ENCODE results near the gene DLGAP1.
"Not testable (repeated sequence)": the region's sequence is repeated elsewhere in the genome, so short reads cannot be mapped to it uniquely, and the experiment has no call there.

The DLGAP1 gene

DNA sequence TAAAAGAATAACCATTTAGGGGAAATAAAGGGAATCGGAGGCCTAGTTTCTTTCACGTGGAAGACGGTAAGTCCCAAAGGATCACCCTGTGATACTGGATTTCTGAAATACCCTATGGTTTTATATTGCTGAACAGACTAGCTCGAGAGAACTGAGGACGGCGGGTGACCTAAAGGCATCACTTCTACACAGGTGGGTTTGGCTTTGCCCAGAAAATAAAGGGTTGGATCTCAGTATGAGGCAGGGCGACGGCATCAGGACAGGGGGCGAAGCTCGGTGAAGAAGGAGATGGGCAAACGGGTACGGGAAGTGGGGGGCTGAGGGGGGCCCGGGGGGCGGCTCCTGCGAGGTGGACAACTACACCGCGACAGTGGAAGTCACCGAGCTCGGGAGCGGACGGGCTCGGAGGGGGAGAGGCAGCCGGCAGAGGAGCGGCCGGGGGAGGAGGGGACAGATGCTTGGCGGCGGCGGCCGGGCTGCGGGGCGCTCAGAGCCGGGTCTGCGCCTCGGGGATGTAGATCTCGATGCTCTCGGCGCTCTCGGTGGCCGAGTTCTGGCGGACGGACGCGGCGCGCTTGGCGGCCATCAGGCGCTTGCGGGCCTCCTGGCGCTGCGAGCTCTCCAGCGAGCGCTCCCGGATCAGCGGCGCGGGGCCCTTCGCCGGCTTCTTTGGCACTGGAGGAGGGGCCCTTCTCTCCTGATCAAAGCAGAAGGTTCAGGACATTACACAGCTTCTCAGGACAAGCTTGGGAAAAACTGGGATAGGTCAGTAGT lies 956.2 kb downstream of the DLGAP1 start:
- no peak for DNase-seq (ENCODE audit: low read depth)

DNA sequence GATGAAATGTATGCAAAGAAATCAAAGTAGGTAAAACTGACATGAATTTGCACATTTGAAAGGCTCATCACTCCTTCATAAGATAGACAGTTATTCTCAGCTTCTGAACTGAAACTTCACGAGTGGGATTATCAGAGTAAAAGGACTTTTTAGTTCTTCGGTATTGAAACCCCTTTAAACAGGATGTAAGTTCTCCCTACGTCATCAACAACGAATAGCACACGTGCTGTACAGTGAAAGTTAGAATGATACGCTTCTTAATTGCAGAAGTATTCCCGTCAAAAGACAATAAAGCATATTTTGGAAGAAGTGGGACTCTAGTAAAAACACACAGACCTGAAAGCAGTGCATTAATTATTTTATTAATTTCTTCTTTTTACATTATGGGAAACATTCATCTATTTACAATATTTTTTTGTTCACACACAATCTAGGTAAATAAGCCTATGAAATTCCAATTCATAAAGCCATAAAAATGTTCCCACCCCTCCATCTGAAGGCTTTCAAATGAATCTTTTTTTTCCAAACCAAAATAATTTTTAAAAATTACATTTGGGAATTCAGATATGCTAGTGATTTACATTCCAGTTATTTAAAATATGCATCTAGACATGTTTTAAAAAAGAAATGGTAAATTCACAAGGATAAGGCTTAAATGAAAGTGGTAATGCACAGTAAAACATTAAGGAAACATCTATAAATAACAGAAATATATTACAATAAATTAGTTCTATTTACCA lies 959.2 kb downstream of the DLGAP1 start:
- no peak for DNase-seq (ENCODE audit: low read depth)

DNA sequence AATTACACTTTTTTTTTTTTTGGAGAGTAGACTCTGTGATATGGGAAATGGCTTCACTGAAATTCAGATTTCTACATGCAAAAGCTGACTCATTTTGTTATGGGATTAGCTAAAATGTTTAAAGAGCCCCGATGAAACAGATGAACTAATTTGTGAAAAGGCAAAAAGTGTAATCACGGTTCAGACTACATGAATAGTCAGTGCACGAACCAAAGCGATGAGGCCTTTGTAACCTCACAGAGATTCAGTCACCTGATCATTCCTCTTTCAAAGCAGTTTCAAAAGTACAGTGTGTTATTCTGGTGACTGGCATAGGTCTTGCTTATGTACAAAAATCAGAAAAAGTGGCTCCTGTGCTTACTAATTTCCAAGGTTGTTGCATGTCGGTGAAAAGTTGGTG lies 960.5 kb downstream of the DLGAP1 start:
- no peak for DNase-seq (ENCODE audit: low read depth)

DNA sequence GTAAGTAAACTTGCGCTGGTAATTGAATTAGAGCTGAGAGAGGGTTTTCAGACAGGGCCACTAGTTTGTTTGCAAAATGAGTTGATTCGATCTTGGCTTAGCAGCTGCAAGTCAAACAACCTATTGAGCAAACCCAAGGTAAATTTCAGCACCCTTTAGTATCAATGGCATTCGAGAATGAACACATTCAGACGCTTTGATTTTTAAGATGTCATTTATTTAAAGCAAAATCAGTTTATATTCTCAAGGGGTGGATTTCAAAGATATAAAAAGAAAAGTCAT lies 960.9 kb downstream of the DLGAP1 start:
- no peak for DNase-seq (ENCODE audit: low read depth)

DNA sequence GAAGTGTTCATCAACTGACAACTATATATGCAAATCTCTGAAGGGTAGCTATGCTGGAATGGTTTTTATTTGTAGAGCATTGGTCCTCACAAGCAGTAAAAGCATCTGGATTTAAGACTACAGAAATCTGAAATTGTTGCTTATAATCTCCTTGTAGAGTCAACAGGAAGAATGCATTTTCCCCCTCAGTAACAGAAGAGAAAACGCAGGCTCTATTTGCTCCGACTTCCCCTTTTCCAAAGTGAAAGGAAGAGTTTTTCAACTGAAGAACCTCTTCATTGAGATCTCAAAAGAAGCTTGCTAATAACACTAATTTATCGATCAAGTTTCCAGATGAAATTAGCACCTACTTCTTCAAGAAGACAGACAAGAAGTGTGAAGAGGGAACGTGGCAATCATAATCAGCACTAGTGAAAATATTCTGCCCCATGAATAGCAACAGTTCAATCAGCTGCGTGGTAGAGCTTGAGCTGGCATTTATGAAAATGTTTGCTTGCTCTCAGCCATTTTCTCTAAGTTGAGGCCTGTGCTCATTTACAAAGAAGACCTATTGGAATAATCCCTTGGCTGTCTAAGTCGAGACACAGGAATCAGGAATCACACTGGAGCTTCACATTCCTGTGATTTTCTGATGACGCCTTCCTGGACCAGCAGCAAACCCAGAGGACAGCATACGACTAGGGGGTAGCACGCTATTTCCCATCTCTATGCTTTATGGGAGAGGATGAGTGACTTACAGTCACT lies 961.4 kb downstream of the DLGAP1 start:
- DNase-seq (ENCODE audit: low read depth) = no peak

DNA sequence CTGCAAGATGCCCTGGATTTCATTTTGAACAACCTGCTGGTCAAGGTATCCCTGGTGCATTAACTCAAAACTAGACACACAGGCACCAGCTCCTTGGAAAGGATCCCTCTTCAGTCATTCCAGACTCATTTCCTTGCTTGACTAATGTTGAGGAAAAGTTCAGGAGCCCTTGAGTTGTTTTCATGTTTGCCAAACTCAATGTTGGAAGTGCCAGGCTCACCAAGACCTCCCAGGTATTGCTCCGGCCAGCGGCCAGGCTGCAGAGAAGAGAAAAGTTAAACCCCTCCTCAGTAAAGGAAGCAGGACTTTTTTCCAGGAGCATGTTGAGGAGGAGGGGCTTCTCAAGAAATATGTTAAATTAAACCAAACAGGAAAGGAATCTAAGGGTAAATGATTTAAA lies 962.4 kb downstream of the DLGAP1 start:
- DNase-seq (ENCODE audit: low read depth) = no peak

DNA sequence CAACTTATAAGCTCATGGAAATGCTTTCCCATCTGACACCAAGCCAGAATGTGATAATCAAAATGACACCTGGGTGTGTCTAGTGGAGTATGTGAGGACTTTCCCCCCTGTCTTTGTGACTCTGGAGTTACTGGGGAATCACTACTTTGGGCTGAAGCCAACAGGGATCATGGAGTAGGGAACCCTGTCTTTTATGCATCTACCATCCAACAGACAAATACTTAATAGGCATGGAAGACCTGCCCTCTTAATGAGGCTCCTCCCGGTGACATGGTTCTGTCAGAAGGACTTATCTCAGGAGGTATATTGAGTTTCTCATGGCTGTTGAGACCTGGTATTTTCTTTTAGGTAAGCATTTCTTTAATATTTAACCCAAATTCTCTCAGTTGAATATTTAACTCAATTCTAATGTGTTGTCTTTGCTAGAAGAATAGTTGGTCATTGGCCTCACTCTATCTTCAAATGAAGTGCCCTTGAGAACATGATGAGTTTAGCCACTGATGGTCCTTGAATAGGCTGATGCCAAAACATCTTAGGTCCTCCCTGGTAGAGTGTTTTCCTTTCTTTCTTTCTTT lies 963.0 kb downstream of the DLGAP1 start:
- DNase-seq (ENCODE audit: low read depth) = no peak

DNA sequence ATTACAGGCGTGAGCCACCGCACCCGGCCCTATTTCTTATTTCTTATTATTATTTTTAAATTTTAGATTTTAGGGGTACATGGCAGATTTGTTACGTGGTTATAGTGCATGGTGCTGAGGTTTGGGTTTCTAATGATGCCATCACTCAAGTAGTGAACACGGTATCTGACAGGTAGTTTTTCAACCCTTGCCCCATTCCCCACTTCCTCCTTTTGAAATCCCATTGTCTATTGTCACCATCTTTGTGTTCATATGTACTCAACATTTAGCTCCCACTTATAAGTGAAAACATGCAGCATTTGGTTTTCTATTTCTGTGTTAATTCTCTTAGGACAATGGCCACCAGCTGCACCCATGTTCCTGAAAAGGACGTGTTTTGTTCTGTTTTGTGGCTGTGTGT lies 965.6 kb downstream of the DLGAP1 start:
- no peak for DNase-seq (ENCODE audit: low read depth)

DNA sequence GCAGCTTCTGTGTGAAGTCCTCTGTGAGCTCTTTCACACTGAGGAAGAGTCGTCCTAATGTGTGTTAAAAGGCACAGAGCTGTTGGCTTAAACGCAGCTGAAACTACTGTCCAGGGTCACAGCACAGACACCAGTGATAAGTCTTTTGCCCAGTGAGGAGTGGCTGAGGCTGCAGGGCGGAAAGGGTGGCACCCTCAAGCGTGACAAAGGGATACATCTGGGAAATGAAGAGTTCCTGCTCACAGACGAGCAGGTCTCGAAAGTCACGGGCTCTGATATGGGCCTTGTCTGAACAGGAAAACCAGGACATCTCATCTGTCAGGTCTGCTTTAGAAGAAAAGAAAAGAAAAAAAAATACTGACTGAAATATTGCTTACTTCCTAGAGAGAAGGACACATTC lies 968.6 kb downstream of the DLGAP1 start:
- no peak for DNase-seq (ENCODE audit: low read depth)

DNA sequence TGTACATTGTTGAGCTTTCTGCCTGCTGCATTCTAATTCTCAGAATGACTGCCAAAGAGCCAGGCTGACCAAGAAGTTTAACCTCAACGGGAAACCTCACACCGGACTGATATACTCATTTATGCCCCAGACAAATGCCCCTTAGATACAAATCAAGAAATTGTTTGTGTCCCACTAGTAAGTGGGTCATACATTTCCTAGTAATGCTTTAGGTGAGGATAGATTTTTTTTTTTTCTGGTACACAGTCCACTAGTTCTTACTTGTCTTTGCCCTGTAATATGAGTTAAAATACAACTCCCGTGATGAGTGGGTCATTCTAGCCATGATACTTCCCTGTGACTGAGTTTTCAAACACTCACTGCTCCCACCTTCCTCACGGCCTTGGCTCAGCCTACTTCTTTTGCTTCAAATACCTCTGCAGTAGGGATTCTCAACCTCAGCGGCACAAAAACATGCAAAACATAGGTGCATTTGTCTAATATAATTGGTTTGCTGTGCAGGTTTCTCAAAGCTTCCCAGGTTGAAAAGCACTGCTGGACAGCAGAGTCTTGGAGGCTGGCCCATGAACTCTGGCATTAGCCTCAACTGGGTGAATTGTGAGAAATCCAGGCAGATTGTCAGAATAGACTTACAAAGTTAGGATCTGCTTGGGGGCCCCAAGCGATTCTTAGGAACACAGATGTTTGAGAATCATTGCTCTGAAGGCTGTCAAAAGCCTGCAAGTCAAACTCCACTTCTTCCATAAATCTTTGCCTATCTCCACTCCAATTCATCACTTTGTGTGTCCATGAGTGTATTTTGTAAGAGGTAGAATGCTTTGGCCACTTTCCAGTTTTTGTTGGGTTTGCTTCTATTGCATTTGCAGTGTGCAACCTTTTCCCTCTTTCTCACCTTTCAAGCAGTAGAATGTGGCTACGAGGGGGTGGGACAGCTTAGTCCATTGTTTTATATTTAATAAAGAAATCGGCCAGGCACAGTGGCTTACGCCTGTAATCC lies 969.7 kb downstream of the DLGAP1 start:
- DNase-seq (ENCODE audit: low read depth) = no peak

DNA sequence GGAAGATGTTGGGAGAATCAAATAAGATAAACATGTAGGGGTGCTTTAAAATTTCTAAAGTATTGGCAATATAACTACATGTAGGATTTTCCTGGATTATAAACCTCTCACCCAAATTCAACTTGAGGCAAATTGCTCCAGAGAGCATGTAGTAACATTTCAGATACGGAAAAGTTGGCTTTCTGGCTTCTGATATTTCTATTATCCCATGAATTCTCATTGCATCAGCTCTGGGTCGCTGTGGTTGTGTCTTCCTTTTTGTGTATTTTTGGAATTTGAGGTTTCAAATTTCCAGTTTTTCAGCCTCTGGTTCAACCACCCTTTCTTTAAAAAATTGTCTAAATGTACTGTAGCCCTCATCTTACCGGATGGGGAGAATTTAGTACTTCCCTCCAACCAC lies 972.8 kb downstream of the DLGAP1 start:
- DNase-seq (ENCODE audit: low read depth) = no peak

DNA sequence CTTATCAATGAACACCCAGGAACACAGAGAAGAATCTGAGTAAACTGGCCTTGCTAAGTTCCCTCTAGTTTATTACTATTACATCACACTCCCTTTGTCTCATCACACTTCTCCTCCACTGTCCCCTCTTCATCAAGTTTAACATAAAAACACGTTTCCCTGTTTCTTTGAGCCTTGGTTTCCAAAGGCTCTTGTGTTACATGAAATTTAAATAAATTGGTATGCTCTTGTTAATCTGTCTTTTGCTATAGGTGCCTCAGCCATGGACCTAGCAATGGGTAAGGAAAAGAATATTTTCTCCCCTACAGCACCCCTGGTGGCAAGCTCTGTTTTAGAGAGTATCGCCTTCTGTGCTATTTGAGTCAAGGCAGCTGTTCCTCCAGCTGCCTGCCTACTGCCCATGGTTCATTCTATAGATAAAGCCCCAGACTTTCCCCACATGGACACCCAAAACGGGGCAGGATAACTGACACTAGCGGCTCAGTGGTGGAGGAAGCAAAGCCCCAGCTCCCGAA lies 973.4 kb downstream of the DLGAP1 start:
- DNase-seq (ENCODE audit: low read depth) = no peak

DNA sequence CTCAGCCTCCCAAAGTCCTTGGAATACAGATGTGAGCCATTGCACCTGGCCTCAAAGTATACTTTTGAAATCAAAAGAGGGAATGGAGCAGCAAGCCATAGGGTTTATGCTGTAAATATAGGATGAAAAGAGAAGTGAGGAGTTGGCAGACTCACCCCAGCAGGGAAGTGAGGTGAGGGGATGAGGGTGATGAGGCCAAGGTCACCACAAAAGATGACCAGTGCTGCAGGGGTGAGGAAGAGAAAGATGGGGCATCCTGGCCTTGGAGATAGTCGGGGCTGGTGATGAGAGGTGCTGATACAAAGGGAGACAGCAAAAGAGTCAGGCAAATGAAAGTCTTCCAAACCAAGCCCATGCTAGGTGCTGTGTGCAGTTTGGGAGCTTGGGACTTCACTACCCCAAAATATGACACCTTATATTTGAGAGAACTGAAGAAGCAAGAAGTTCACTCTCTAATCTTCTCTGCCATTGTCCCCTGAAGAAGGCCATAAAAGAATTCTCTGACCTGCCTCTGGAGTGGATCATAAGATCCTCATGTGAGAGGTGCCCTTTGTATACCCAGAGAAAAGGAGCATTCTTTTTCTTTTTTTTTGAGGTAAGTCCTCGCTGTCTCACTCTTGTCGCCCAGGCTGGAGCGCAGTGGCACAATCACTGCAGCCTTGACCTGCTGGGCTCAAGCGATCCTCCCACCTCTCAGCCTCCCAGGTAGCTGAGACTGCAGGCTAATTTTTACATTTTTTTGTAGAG lies 974.1 kb downstream of the DLGAP1 start:
- DNase-seq (ENCODE audit: low read depth) = no peak

DNA sequence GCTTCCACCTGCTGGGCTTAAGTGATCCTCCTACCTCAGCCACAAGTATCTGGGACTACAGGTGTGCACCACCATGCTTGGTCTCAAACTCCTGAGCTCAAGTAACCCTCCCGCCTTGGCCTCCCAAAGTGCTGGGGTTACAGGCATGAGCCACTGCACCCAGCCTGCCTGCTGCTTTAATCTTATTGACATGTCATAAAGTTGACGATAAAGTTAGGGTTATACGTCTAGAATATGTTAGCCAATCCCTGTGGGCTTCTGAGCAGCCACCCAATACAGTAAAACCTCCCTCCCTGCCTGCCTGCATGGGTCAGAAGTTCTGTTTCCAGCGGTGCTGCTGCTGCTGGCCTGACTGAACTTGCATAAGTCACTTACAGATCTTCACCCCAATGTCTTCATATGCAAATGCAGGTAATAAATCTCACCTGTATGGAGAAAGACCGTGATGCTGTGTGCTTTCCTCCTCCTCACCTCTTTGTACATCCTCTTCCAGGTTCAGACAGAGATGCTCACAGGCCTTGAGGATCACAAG lies 975.1 kb downstream of the DLGAP1 start:
- DNase-seq (ENCODE audit: low read depth) = no peak

DNA sequence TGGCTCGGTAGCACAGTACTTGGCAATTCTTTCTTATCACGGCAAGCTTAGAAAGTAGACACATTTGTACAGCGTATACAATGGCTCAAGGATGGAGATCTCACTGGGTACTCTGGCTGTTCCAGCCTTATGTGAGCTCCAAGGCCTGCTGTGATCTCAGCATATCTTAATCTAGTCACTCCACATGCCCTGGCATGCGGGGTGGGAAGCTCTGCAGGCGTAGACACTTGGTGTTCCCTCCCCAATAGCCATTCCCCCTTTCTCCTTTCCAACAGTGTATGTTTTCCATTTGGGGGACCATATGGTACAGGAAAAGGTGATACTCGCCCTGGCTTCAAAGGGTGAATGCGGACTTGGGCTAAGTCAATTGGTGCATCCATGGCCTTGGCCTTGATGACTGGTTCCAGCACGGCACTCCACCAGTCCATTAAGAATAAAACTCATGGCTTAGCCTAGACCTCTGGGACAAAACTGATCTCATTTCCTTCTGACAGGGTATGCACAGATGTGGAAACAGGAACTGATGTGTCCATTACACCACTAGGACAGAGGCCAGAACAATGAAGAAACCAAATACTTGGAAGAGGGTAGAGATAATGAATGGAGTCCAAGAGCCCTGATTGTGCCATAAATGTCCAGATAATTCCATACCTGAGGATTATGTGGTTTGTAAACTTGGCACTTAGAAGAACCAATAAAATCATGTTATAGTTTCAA lies 976.7 kb downstream of the DLGAP1 start:
- no peak for DNase-seq (ENCODE audit: low read depth)

DNA sequence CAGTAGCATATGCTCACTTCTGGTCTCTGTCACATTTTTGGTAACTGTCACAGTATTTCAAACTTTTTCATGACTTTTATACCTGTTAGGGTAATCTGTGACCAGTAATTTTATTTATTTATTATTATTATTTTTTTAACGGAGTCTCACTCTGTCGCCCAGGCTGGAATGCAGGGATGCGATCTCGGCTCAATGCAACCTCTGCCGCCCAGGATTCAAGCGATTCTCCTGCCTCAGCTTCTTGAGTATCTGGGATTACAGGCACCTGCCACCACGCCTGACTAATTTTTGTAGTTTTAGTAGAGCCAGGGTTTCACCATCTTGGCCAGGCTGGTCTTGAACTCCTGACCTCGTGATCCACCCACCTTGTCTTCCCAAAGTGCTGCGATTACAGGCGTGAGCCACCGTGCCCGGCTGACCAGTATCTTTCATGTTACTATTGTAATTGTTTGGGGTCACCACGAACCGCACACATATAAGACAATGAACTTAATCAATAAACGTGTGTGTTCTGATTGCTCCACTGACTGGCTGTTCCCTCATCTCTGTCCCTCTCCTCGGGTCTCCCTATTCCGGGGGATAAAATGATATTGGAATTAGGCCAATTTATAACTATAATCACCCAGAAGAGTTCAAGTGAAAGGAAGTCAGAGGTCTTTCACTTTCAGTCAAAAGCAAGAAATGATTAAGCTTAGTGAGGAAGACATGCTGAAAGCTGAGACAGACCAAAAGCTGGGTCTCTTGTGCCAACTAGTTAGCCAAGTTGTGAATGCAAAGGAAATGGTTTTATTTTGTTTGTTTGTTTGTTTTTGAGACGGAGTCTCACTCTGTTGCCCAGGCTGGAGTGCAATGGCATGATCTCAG lies 982.2 kb downstream of the DLGAP1 start:
- DNase-seq (ENCODE audit: low read depth) = no peak

DNA sequence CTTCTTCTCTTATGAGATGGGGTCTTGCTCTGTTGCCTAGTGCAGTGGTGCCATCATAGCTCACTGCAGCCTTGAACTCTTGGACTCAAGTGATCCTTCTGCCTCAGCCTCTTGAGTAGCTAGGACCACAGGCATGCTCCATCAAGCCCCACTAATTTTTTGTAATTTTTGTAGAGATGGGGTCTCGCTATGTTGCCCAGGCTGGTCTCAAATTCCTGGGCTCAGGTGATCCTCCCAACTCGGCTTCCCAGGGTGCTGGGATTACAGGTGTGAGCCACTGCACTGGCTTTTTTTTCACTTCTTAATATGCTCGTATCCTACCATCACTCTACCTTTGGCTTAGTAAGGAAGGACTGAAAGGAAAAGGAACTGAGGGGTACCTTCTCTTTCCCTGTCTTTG lies 983.0 kb downstream of the DLGAP1 start:
- not testable (repeated sequence) for DNase-seq (ENCODE audit: low read depth)

DNA sequence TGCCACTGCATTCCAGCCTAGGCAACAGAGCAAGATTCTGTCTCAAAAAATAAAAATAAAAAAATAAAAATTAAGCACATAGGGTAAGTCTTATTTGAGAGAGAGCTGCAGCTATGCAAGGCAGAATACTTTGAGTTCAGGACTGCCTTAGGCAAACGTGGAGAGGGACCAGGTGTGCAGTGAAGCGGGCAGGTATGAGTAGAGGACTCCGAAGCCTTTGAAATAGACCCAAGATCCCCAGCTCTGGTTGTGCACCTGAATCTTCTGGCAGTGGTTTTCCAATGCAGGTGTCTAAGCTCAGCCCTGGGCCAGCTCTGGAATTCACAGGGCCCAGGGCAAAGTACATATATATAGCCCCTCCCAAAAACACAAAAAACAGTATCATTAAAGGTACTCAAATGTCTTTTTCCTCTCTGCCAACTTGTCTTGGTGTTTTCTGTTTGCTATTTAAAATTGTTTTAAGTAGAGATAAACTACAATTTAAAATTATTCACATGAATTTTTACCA lies 983.9 kb downstream of the DLGAP1 start:
- DNase-seq (ENCODE audit: low read depth) = no peak

DNA sequence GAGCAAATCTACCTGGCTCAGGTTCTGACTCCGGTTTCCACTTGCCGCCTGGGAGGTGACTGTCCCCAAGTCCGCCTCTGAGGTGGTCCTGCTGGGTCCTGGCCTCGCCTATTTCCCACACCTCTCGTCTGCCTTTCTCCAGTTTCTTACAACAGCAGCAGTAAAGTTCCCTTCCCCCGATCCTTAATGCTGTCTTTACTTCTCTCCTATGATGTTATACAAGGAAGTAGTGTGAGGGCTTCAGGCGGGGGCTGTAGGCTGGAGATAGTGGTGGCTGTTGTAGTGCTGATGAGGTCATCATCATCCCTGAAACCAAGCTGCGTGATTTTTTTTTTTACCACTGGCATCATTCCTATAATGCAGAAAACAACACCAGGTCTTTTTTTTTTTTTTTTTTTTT lies 986.3 kb downstream of the DLGAP1 start:
- DNase-seq (ENCODE audit: low read depth) = no peak

Data from GM04504 (cell line).